NCI-H2029 (cell line): ENCODE data around the gene LCMT2.

Experiments used
- DNase-seq: peaks from one replicate; lab custom pipeline; 2025; lab: John Stamatoyannopoulos, UW

Gene LCMT2, protein sequence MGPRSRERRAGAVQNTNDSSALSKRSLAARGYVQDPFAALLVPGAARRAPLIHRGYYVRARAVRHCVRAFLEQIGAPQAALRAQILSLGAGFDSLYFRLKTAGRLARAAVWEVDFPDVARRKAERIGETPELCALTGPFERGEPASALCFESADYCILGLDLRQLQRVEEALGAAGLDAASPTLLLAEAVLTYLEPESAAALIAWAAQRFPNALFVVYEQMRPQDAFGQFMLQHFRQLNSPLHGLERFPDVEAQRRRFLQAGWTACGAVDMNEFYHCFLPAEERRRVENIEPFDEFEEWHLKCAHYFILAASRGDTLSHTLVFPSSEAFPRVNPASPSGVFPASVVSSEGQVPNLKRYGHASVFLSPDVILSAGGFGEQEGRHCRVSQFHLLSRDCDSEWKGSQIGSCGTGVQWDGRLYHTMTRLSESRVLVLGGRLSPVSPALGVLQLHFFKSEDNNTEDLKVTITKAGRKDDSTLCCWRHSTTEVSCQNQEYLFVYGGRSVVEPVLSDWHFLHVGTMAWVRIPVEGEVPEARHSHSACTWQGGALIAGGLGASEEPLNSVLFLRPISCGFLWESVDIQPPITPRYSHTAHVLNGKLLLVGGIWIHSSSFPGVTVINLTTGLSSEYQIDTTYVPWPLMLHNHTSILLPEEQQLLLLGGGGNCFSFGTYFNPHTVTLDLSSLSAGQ

DNA sequence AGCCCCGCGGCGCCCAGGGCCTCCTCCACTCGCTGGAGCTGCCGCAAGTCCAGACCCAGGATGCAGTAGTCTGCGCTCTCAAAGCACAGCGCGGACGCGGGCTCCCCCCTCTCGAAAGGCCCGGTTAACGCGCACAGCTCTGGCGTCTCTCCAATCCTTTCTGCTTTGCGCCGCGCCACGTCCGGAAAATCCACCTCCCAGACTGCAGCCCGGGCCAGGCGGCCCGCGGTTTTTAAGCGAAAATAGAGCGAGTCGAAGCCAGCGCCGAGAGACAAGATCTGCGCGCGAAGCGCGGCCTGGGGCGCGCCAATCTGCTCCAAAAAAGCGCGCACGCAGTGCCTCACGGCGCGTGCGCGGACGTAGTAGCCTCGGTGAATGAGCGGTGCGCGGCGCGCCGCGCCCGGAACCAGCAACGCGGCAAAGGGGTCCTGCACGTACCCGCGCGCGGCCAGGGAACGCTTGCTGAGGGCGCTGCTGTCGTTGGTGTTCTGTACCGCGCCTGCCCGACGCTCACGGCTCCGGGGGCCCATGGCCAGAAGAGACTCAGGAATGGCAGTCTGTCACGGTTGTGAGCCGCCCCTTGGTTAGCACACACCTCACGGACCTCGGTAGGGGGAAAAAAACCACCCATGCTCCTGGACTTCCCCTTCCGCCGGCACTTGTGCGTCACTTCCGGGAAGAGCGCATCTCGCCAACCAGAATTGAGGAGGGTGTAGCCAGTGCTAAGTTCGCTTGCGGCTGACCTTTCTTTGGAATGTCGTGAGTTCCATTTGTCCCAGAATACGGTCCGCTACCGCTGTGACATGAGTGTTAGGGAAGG is at the start of gene LCMT2:
TSS of gene LCMT2 (minus strand) at position 614 of the 820 bp plus-strand sequence. CDS start at position 530, 84 bp downstream.
- peak; percentile 54 for DNase-seq

DNA sequence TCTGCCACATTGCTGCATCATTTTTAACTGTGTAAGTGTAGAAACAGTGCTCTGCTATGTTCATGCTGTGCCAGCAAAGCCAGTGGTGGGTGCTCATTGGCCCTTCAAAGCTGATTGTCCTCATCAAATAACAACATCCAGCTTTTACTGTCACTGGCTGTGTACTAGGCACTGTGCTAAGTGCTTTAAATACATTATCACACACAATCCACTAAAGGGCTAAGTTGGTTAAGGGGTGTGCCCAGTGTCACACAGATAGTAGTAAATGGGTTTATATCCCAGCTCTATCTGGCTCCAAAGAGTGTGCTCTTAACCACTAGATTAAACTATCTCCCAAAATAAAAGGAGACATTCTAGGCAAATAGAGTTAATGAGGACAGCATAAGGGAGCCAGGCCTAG is 48.2 kb upstream of the LCMT2 start:
- no peak for DNase-seq

DNA sequence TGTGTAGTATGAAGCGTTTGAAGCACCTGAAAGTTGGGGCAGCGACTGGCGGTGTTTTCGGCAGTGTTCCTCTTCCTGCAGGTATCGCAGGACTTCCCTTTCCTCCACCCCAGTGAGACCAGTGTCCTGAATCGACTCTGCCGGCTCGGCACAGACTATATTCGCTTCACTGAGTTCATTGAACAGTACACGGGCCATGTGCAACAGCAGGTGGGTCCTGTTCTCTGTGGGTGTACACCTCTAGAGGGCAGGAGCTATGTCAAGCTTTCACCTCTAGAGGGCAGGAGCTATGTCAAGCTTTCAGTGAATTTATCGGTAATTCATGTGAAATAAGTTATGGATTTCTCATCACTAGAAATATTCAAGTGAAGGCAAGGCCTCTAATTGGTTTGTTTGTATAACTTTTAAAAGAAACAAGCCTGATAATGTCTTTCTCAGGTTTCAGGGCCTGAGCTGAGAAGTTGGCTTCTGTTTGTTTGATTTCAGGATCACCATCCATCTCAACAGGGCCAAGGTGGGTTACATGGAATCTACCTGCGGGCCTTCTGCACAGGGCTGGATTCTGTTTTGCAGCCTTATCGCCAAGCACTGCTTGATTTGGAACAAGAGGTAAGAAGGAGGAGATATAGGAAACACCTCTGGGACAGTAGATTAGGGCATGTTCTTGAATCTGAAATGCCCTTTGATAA is 45.8 kb upstream of the LCMT2 start:
- no peak for DNase-seq

DNA sequence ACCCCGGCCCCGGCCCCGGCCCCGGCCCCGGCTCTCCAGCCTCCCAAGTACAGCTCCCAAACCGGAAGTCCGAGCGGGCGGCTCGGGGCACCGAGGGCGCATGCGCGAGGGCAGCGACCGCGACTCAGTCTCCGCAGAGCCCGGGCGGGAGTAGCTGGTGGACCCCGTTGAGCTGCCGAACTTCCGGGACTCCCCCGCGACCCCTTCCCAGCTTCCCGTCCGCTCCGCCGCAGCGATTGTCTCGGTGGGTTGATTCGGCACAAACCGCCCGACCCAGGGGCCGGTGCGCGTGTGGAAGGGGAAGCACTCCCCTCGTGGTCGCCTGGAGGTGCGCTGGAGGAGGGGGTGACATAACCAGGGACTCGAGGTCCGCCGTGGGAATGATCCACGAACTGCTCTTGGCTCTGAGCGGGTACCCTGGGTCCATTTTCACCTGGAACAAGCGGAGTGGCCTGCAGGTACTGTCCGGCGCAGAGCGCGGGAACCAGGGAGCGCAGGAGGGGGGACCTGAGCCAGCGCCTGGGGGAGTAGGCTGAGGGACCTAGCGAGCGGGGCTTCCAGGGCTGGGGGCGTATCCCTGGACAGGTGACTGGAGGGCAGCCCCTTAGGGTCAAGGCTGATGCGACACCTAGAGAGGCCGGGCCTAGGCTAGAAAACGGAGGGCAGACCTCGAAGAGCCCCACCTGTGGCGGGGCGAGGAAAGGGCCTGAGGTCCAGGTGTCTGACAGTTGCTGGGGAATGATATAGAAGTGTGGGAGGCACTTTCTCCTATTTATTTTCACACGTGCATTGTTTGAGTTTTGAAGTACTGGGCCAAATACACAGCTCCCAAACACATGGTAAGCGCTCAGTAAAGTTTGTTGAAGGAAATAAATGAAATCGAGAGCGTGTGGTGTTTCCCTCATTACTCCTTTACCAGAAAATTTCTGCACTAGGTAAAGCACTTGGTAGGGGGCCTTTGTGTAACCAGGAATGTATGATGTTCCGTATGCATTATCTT is 40.9 kb upstream of the LCMT2 start, which contains the start of the genes TUBGCP4 and ZSCAN29:
TSS of gene TUBGCP4 (plus strand) at position 127 of the 1,000 bp plus-strand sequence. CDS start at position 381, 254 bp downstream.
TSS of gene ZSCAN29 (minus strand) at position 69 of the 1,000 bp plus-strand sequence. CDS start 1,130 bp downstream, outside the sequence.
- DNase-seq, result peak; percentile 22

DNA sequence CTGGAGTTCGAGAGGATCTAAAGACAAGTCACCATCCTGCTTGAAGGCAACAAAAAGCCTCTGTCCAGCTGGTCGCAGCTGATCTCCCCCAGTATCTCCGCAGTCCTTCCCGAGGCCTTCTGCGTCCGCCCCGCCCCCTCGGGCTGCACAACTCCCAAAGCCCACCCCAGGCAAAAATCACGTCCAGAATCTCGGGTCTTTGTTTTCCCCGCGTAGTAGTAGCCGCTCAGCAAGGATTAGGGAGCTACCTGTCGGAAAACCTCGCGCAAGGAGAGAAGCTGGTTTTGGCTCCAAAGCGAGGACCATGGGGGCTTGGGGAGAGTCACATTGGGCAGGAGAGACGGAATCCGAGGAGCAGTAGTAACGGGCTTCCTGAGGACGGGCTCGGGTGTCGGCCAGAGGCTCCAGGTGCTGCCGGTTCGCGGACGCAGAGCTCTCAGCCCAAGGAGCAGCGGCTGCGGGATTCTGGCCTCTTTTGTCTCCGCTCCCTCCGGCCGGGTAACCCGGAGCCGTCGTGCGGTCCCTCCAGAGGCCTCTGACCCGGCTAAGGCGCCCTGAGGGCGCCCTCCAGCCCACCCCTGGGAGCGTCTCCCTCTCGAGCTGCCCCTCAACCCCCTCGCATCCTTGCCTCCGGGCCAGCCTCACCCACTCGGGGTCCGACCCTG is 40.1 kb upstream of the LCMT2 start:
- DNase-seq, result no peak

DNA sequence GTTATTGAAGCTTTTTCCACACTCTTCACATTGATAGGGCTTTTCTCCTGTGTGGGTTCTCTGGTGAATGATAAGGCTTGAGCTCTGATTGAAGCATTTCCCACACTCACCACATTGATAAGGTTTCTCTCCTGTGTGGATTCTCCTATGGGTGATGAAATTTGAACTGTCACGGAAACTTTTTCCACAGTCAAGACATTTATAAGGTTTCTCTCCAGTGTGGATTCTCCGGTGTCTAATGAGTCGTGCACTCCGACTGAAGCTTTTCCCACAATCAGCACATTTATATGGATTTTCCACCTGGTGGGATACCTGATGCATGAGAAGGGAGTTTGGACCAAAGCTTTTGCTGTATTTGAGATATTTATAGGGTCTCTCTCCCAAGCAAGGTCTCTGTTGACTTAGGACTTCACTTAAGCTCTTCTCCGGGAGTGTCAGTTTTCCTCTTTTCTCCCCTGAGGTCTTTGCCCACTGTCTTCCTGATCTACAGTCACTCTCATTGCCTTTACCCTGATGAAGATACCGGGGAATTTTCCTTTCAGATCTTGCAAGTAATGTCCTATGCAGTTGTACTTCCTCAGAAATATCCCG is 31.0 kb upstream of the LCMT2 start:
- DNase-seq, result no peak

DNA sequence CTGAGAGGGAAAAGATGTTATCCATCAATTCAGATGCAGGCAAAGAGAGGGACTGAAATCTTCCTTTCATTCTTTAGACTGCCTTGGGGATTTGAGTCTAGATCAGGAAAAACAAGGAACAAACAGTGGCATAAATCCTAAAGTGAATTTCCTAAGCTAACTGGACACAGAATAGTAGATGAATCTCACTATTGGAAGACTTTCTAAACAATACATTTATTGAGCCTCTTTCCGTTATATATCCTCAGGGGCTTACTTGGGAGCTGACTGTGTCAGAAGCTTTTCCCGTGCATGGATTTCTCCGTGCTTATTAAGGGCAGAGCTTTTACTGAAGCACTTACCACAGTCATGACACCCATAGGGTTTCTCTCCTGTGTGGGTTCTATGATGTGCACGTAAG is 30.4 kb upstream of the LCMT2 start:
- no peak for DNase-seq

DNA sequence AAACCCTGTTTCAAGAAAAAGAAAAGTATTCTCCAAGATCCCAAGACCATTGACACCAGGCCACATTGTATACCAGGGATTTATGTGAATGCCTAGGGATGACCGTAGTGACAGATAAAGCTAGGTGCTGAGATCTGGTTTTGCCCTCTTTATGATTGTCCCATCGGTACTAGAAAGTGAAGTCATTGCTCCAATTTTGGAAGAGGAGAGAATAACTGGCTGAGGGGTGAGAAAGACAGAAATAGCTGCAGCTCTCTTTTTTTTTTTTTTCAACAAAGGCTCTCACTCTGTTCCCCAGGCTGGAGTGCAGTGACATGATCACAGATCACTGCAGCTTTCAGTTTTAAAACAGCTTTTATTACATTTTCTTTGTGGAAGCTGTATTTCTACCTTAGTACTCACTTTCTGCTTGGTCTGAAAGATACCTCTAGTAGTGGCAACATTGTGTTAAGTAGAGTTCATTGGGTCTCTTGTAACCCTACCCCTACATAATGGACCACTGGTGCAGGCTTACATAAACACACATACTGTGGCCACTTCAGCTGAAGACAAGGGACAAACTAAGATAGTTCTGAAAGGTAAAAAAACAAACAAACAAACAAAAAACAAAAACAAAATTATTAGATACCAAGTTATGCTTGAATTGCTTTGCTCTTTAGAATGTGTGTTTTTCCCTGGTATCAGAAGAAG is 22.5 kb upstream of the LCMT2 start:
- DNase-seq, result no peak

DNA sequence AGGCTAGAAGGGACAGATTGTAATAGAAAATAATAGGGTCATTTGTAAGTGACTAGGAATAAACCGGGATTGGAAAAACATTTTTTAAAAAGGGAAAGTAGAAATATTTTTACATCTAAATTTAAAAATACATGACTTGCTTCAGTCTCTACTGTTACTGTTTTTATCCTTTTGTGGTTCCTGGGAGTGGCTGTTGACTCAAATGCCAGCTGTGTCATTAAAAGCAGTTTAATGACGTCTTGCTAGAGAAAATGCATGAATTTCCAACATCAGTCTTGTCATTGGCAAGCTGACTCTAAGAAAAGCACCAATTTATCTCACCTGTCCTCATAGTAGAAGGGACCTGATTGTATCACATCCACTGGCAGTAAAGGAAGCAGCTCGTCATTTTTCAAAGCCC is 16.7 kb upstream of the LCMT2 start:
- no peak for DNase-seq

DNA sequence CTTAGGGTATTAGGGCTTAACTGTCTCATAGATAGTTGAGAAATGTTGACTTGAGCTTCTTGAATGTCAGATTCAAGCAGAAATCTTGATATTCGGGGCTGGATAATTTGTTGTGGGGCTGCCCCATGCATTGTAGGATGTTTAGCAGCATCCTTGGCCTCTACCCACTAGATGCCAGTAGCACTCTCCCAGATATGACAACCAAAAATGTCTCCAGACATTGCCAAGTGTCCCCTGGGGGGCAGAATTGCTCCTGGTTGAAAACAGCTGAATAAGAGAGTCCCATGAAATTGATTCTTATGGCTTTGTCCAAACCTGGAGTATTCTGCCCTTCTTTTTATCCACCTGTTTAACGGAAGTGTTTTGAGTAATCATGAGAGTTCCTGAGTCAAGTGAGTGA is 15.9 kb upstream of the LCMT2 start:
- no peak for DNase-seq

DNA sequence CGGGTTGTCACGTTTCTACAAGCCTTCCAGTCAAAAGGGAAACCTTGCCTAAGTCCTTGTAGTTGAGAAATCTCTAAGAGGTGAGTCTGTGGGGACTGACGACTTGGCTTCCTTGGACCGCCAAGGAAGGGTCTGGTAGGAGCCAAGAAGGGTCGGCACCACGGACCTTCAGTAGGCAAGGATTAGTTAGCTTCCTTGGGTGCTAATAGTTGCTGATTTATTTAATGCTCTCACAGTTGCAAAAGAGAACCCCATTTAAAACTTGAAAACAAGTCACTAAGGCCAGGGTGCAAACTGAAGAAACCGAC is 361 bp upstream of the LCMT2 start:
- no peak for DNase-seq

DNA sequence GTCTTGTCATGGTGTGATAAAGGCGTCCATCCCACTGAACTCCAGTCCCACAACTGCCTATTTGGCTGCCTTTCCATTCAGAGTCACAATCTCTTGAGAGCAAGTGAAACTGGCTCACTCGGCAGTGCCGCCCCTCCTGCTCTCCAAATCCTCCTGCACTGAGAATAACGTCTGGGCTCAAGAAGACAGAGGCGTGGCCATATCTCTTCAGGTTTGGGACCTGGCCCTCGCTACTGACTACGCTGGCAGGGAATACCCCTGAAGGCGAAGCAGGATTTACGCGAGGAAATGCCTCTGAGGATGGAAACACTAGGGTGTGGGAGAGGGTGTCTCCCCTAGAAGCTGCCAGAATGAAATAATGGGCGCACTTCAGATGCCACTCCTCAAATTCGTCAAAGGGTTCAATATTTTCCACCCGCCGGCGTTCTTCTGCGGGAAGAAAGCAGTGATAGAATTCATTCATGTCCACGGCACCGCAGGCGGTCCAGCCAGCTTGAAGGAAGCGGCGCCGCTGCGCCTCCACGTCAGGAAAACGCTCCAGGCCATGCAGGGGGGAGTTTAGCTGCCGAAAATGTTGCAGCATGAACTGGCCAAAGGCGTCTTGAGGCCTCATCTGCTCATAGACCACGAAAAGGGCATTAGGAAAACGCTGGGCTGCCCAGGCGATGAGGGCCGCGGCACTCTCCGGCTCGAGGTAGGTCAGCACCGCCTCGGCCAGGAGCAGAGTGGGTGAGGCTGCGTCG is 985 bp downstream of the LCMT2 start:
- DNase-seq, result no peak

DNA sequence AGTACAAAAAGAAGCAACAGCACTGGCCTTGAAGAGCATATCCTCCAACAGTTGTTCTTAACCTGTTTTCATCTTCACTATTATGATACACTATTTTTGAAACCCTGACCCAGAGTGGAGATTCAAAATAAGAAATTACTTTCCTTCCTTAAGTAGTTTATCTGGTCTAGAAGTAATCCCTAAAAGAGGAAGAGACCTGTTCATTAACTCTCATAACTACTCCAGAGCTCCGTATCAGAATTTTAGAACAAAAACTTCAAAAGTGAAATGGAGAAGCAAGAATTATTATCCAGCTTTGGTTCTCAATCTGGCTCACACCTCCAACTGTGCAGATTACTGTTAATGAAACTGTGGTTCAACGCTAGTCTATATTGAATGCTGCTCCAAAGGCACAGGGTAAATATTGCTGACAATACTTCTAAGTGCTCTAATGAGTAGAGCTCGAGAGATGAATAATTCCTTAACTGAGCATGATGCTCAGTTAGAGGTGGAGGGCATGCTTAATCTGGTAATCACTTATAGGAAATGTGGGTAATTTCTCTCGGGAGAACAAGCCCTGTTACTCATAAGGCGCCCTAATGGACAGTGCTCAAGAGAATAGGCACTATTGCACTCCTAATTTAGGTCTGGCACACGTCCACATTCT is 5.2 kb downstream of the LCMT2 start:
- DNase-seq, result no peak

DNA sequence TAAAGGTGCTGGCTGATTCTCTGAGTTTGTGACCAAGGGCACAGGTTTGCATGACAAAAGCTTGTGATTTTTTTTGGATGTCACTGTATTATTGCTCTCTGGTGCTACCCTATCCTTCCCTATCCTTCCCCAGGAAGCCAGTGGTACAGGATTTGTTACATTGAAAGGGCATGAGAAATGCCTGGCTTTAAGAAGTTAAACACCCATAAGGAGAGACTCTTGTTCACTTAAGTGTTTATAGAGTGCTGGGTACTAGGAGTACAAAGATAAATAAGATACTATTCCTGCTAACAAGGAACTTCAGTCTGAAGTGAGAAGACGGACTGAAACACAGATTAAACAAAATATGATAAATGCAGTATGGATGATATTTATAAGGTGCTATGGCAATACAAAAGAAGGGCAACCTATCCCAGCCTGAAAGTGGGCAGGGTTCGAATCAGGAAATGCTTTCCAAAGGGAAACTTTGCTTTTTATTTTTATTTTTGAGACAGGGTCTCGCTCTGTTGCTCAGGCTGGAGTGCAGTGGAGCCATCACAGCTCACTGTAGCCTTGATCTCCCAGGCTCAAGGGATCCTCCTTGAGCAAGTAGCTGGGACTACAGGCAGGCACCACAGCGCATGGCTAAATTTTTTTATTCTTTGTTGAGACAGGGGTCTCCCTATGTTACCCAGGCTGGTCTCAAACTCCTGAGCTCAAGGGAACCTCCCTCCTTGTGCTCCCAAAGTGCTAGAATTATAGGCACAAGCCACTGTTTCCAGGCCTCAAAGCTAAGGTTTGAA is 11.2 kb downstream of the LCMT2 start:
- no peak for DNase-seq

DNA sequence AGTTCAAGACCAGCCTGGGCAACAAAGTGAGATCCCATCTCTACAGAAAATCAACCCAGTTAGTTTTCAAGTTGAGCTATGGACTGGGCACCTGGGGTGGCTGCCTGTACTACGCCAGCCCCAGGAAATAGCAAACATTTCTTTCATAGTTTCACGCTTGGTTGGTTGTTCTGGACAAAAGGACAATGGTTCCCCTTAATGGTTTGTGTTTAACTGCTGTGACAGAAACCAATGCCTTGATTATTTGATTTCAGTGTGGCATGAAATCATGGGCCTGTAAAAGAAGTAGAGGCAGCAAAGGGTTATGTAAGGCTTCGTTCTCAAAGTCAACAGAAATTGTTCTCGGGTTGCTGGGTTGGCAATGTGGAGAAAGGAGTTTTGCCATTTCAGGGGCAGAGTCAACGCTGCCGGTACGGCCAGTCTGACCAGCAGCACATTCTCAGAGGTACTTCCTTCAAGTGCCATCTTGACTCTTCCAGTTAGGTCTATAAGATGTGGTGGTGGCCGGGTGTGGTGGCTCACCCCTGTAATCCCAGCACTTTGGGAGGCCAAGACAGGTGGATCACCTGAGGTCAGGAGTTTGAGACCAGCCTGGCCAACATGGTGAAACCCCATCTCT is 12.7 kb downstream of the LCMT2 start:
- no peak for DNase-seq

DNA sequence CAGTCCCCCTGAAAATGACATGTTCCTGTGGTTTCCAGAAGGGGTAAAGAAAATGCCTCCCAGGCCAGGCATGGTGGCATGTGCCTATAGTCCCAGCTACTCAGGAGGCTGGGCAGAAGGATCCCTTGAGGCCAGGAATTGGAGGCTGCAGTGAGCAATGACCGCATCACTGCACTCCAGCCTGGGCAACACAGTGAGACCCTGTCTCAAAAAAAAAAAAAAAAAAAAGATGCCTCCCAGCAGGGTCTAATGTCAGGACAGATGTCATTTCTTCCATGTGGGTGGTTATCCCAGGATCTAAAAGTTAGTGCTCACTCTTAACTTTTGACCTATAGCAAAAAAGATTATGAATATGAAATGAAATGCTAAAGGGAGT is 13.4 kb downstream of the LCMT2 start:
- no peak for DNase-seq
